BJ (cell line): ENCODE results near the gene PRG2. TPM values are rescaled to one million over a fixed set of nuclear protein-coding genes. Genes with fewer than 3 reads are reported as not detected.

ENCODE experiments used
- CTCF ChIA-PET: fragments of 350-600 bp; formaldehyde crosslinking; extraction: SDS; loops from one replicate; lab custom pipeline; 2021; ENCODE audit warnings: antibody characterized with exemption, inconsistent platforms; lab: Yijun Ruan, JAX
- POLR2A ChIA-PET: fragments of 300-600 bp; sonication (Branson Sonifier 250); formaldehyde crosslinking; extraction: SDS; loops from one replicate; lab custom pipeline; 2021; ENCODE audit warnings: antibody characterized with exemption; lab: Charles Lee
- DNase-seq: peaks from one replicate; pipeline ENCODE4 v3.0.0-alpha.2; 2011; ENCODE audit warnings: low read depth
- H3K27me3 ChIP-seq: 2 replicates; pipeline ENCODE4 v1.6.0; 2011; ENCODE audit warnings: low read length; ENCODE audit not compliant: control insufficient read depth, insufficient read depth
- H3K36me3 ChIP-seq: 2 replicates; pipeline ENCODE4 v1.5.1; 2011; ENCODE audit warnings: low read length; ENCODE audit not compliant: control insufficient read depth, insufficient read depth
- H3K4me3 ChIP-seq: 2 replicates; pipeline ENCODE4 v1.5.1; 2011; ENCODE audit warnings: low read depth, mild to moderate bottlenecking, control low read depth, low read length
- polyA plus RNA-seq: library from polyadenylated mRNA; depleted of rRNA; stranded (reverse); fragments of >200 nt; gene quantifications from 2 replicates; pipeline ENCODE4 v1.2.3, GENCODE V29; 2011
- TF ChIP-seq, protein P1 (sequence below): IDR thresholded peaks from 2 replicates; pipeline ENCODE4 v1.5.1; 2011; ENCODE audit warnings: low read depth, mild to moderate bottlenecking, control low read depth, inconsistent platforms, low read length, moderate library complexity; ENCODE audit not compliant: insufficient read depth

The PRG2 gene
- polyA plus RNA-seq, 1 experiment: not detected

DNA sequence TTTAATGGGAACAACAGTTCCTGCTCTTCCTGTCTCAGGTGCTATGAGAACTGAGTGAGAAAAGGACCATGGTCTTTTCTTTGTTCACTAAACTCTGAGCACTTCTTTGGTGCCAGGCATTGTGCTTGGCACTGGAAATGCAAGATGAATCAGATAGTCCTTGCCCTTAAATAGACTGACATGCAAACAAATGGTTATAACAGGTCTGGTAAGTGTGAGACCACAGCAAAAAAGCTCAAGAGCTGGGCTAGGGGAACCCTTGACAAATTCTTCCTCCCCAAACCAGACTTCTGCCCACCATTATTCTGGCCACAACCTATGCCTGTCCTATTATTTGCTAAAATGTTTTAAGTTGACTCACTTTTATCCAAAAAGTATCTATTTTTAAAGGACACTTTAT, 31.4 kb upstream of the PRG2 start:
- Histone ChIP-seq H3K4me3 (no peak overlapping the region), H3K36me3 (no peaks in the 10 kb centered on the region; the same call in none of the 2 replicates), H3K27me3 (no peaks in the 10 kb centered on the region)
- POLR2A ChIA-PET: no interaction called here
- no peak for DNase-seq
- TF ChIP-seq, protein P1, sequence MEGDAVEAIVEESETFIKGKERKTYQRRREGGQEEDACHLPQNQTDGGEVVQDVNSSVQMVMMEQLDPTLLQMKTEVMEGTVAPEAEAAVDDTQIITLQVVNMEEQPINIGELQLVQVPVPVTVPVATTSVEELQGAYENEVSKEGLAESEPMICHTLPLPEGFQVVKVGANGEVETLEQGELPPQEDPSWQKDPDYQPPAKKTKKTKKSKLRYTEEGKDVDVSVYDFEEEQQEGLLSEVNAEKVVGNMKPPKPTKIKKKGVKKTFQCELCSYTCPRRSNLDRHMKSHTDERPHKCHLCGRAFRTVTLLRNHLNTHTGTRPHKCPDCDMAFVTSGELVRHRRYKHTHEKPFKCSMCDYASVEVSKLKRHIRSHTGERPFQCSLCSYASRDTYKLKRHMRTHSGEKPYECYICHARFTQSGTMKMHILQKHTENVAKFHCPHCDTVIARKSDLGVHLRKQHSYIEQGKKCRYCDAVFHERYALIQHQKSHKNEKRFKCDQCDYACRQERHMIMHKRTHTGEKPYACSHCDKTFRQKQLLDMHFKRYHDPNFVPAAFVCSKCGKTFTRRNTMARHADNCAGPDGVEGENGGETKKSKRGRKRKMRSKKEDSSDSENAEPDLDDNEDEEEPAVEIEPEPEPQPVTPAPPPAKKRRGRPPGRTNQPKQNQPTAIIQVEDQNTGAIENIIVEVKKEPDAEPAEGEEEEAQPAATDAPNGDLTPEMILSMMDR: no peak
- CTCF ChIA-PET: interaction anchor here (0.8 to 1.6 kb wide), 2 partner anchors 15 to 105 kb away, joined by 3 read pairs; no protein-coding TSS in a partner anchor

DNA sequence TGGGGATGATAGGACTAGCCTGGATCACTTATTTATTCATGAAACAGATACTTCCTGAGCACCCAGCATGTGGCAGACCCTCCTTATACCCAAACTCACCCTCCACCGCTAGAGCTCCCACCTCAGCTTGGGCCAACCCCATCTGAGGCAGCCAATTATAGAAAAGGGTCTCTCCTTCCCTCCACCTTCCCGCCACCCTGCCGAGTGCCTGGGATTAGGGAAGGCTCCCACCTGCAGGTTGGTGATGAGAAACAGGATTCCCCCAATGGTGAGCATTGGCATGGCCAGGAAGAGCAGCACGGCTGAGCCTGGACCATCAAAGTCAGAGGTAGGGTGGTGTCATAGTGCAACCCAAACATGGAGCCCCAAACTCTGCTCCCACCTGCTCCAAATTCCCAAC, 30.6 kb upstream of the PRG2 start:
- TF ChIP-seq, protein P1: no peak
- ChIA-PET CTCF (interaction anchor here (1.2 to 1.6 kb wide), 2 partner anchors 14 to 71 kb away, joined by 3 read pairs; no protein-coding TSS in a partner anchor), POLR2A (no interaction called here)
- H3K27me3 ChIP-seq: no peaks in the 10 kb centered on the region
- DNase-seq: no peak
- peaks cover 2% of the 10 kb centered on the region for H3K36me3 ChIP-seq
- no peak overlapping the region for H3K4me3 ChIP-seq

DNA sequence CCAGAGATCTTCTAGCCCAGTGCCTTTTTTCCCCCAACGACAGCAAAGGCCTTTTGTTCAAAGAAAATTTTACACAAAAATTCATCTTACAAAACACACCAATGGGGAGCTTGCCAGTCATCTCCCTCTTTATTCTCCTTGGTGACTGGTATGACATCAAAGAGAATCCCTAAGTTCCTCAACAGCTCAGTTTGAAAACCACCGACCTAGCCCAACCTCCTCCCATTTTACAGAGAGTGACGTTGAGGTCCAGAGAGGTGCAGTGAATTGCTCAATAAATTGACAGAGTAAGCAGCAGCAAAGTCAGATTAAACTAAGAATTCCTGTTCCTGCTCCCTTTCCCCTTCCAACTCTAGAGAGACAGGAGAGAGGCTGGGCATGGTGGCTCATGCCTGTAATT, 28.7 kb upstream of the PRG2 start:
- H3K27me3 ChIP-seq: no peaks in the 10 kb centered on the region
- ChIA-PET CTCF (interaction anchor here (3.6 kb wide), 1 partner anchor 39 kb away, joined by 15 read pairs; no protein-coding TSS in a partner anchor), POLR2A (no interaction called here)
- DNase-seq: no peak
- H3K36me3 ChIP-seq: peaks cover 7% of the 10 kb centered on the region
- H3K4me3 ChIP-seq: no peak overlapping the region
- TF ChIP-seq, protein P1: no peak

DNA sequence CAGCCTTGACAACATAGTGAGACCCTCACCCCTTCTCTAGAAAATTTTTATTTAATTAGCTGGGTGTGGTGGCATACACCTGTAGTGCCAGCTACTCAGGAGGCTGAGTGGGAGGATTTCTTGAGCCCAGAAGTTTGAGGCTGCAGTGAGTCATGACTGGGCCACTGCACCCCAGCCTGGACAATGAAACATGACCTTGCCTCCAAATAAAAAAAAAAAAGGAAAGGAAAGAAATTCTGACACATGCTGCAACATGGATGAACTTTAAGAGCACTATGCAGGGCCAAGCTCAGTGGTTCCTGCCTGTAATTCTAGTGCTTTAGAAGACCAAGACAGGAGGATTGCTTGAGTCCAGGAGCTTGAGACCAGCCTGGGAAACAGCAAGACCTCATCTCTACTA, 27.7 kb upstream of the PRG2 start:
- no peaks in the 10 kb centered on the region for H3K27me3 ChIP-seq
- TF ChIP-seq, protein P1: no peak
- no peak for DNase-seq
- POLR2A ChIA-PET: no interaction called here
- H3K4me3 ChIP-seq: no peak overlapping the region
- peaks cover 7% of the 10 kb centered on the region for H3K36me3 ChIP-seq
- CTCF ChIA-PET: interaction anchor here (0.6 to 3.6 kb wide), 2 partner anchors 40 to 108 kb away, joined by 3 to 15 read pairs; no protein-coding TSS in a partner anchor

DNA sequence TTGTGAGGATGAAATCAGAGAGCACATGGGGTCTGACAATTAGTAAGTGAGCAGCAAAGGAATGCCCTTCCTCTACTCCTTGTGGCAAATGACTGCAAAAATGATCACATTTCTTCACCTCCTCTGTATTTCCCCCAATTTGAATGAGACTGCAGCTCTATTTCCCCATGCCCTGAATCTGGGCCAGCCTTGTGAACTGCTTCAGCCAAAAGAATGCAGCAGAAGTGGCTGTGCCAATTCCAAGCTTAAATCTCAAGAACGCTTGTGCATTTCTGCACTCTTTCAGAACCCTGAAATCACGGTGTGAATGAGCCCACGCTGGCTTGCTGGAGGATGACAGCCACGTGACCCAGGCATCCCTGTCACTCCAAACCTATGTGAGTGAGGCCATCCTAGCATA, 26.6 kb upstream of the PRG2 start:
- ChIA-PET CTCF (interaction anchor here (3.6 kb wide), 1 partner anchor 41 kb away, joined by 15 read pairs; no protein-coding TSS in a partner anchor), POLR2A (interaction anchor here (0.6 kb wide), 1 partner anchor 72 kb away, joined by 3 read pairs; no protein-coding TSS in a partner anchor)
- TF ChIP-seq, protein P1: no peak
- Histone ChIP-seq H3K27me3 (no peaks in the 10 kb centered on the region), H3K36me3 (peaks cover 7% of the 10 kb centered on the region), H3K4me3 (no peak overlapping the region)
- no peak for DNase-seq
